NCI-H2107 treated with DMSO at 0.1 percent for 48 hours (cell line): ENCODE data around the gene CDH26.

Source experiments
- DNase-seq: peaks from one replicate; lab custom pipeline; 2025; ENCODE audit not compliant: unreplicated experiment; lab: John Stamatoyannopoulos, UW

The CDH26 gene

GRCh38 chr20:59958123-59958522 lies at the start of gene CDH26:
CDH26 (plus strand) TSS chr20:59958423; CDS start chr20:59958727, 304 bp downstream.
- DNase-seq: peak; percentile 46

GRCh38 chr20:59908855-59909254 lies 49.4 kb upstream of the CDH26 start:
- no peak for DNase-seq

GRCh38 chr20:59911041-59911440 lies 47.2 kb upstream of the CDH26 start:
- DNase-seq: no peak

GRCh38 chr20:59912609-59913008 lies 45.6 kb upstream of the CDH26 start:
- DNase-seq: no peak

- no peak for DNase-seq
Observed at GRCh38 chr20:59920944-59921343, 37.3 kb upstream of the CDH26 start.

GRCh38 chr20:59923514-59923913 lies 34.7 kb upstream of the CDH26 start:
- no peak for DNase-seq

- DNase-seq: no peak
Observed at GRCh38 chr20:59925359-59925758, 32.9 kb upstream of the CDH26 start.

GRCh38 chr20:59925899-59926298 lies 32.3 kb upstream of the CDH26 start:
- DNase-seq: no peak

GRCh38 chr20:59931511-59932312 lies 26.5 kb upstream of the CDH26 start:
- DNase-seq: no peak

- DNase-seq: no peak
Observed at GRCh38 chr20:59932616-59933295, 25.5 kb upstream of the CDH26 start.

- no peak for DNase-seq
Observed at GRCh38 chr20:59933296-59933848, 24.9 kb upstream of the CDH26 start, which contains the start of gene SYCP2. SYCP2 (minus strand) TSS chr20:59933637; CDS start chr20:59922413, 11,224 bp downstream.

- DNase-seq: no peak
Observed at GRCh38 chr20:59933849-59934585, 24.2 kb upstream of the CDH26 start.

GRCh38 chr20:59935457-59936185 lies 22.6 kb upstream of the CDH26 start:
- DNase-seq: no peak

- no peak for DNase-seq
Observed at GRCh38 chr20:59936409-59936808, 21.8 kb upstream of the CDH26 start.

GRCh38 chr20:59937150-59937549 lies 21.1 kb upstream of the CDH26 start:
- DNase-seq: no peak

GRCh38 chr20:59938221-59938620 lies 20.0 kb upstream of the CDH26 start:
- DNase-seq: no peak

GRCh38 chr20:59938696-59939051 lies 19.5 kb upstream of the CDH26 start:
- no peak for DNase-seq

- DNase-seq: no peak
Observed at GRCh38 chr20:59939052-59939878, 19.0 kb upstream of the CDH26 start.

- DNase-seq: no peak
Observed at GRCh38 chr20:59939879-59940128, 18.4 kb upstream of the CDH26 start.
